Subcutaneous abdominal adipose tissue (tissue), 5 donors: ENCODE data around the gene OR2V2.
A peak's percentile ranks its signal among the peaks of the same experiment; 100 is the strongest.

Experiments used
- H3K27ac ChIP-seq: one replicate; pipeline ENCODE4 v1.7.0; 2013; ENCODE audit warnings: low read depth, mild to moderate bottlenecking, inconsistent platforms, low read length, moderate library complexity
- H3K27me3 ChIP-seq, 5 donors: one replicate each; pipeline ENCODE4 v1.7.0; 2013; ENCODE audit warnings: low read length in 5 of 5, inconsistent platforms in 1 of 5; ENCODE audit not compliant: control insufficient read depth in 5 of 5, insufficient read depth in 4 of 5
- H3K36me3 ChIP-seq, 5 donors: one replicate each; pipeline ENCODE4 v1.7.0; 2013; ENCODE audit warnings: low read length in 5 of 5; ENCODE audit not compliant: control insufficient read depth in 5 of 5, insufficient read depth in 5 of 5
- H3K4me1 ChIP-seq, 5 donors: one replicate each; pipeline ENCODE4 v1.7.0; 2013; ENCODE audit warnings: low read length in 5 of 5, mild to moderate bottlenecking in 3 of 5, moderate library complexity in 1 of 5; ENCODE audit not compliant: control insufficient read depth in 5 of 5, insufficient read depth in 5 of 5
- H3K4me3 ChIP-seq, 5 donors: one replicate each; pipeline ENCODE4 v1.7.0; 2013; ENCODE audit warnings: low read length in 5 of 5, low read depth in 1 of 5
- H3K9ac ChIP-seq, 5 donors: one replicate each; pipeline ENCODE4 v1.7.0; 2013; ENCODE audit warnings: low read length in 5 of 5, mild to moderate bottlenecking in 4 of 5, moderate library complexity in 3 of 5
- H3K9me3 ChIP-seq, 5 donors: one replicate each; pipeline ENCODE4 v1.7.0; 2013; ENCODE audit warnings: low read length in 5 of 5; ENCODE audit not compliant: control insufficient read depth in 5 of 5
- donor health status: healthy.
- donor health status: healthy.
- donor health status: healthy.
- donor health status: healthy.
- donor health status: healthy.

The OR2V2 gene

GRCh38 chr5:181197326-181197951 lies 50.1 kb downstream of the OR2V2 start:
- H3K9me3 ChIP-seq: no peaks in the 10 kb centered on the region

DNA sequence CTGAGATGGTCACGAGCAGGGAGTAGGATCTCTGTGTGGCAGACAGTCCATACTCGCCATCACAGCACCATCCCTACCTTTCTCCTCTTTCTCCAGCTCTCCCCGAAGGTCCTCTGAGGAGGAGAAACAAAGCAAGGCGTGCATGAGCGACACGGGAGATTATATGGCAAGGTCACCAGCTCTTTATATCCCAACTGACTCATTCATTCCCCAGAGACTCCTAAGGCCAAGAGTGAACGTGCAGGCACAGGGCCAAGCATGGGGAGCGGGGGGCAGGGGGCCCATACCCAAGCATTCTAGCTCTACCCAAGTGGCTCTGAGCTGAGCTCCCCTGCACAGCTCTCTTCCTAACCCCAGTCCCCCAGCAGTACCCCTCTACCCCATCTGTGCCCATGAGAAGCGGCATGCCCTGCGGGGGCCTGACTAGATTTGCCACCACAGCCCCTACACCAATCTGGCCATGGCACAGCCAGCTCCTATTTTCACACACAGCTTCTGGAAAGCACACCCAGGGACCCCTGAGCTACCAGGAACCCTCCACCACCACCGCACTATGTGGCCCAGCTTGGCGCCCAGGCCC lies 50.8 kb downstream of the OR2V2 start:
- H3K4me1 ChIP-seq: peaks cover 0 to 5% (median under 1%) of the 10 kb centered on the region in 5 donors
- no peaks in the 10 kb centered on the region for H3K36me3 ChIP-seq
- H3K4me3 ChIP-seq: no peak overlapping the region
- no peaks in the 10 kb centered on the region for H3K9me3 ChIP-seq
- H3K27me3 ChIP-seq: no peaks in the 10 kb centered on the region
- no peak overlapping the region for H3K27ac ChIP-seq
- H3K9ac ChIP-seq: no peak overlapping the region

More at GRCh38 chr5:181197326-181197951, 50.1 kb downstream of the OR2V2 start:
- no peaks in the 10 kb centered on the region for H3K27me3 ChIP-seq
- H3K27ac ChIP-seq: no peak overlapping the region
- H3K4me3 ChIP-seq: no peak overlapping the region
- H3K4me1 ChIP-seq: peaks cover 0 to 6% (median 5%) of the 10 kb centered on the region in 5 donors
- H3K36me3 ChIP-seq: no peaks in the 10 kb centered on the region
- no peak overlapping the region for H3K9ac ChIP-seq

DNA sequence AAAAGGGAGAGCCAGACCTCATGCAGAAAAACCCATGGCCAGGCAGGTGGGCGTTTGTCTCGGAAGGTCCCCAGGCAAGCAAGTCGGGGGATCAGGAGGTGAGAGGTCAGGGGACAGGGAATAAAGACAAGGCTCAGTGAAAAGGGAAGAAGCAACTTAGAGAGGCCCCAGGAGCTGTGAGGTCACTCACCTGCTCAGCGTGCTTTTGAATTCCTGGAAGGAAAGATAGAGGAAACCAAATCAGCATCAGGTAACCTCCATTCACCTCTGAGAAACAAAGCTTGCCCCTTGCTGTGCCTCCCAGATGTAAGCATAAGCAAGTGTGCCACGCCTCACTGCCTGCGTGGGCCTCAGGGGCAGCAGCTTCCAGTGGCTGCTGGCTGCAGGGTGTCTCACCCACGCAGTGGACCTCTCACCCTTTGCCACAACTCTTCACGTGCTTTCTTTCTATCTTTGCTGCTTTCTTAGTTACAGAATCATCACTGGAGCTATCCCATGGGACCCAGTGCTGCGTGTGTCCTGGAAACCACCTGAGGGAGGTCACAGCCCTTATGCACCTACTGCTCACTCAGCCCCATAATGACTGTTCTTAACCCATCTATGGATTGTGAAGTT lies 51.6 kb downstream of the OR2V2 start:
- no peaks in the 10 kb centered on the region for H3K36me3 ChIP-seq
- no peak overlapping the region for H3K27ac ChIP-seq
- no peak overlapping the region for H3K9ac ChIP-seq
- no peaks in the 10 kb centered on the region for H3K9me3 ChIP-seq
- H3K27me3 ChIP-seq: no peaks in the 10 kb centered on the region
- H3K4me3 ChIP-seq: no peak overlapping the region
- H3K4me1 ChIP-seq: peaks cover 0 to 13% (median 9%) of the 10 kb centered on the region in 5 donors

GRCh38 chr5:181199881-181200638 lies 52.7 kb downstream of the OR2V2 start:
- H3K27me3 ChIP-seq: no peaks in the 10 kb centered on the region
- peaks cover 0 to 24% (median 17%) of the 10 kb centered on the region in 5 donors for H3K4me1 ChIP-seq
- no peaks in the 10 kb centered on the region for H3K36me3 ChIP-seq
- H3K27ac ChIP-seq: no peak overlapping the region
- H3K9me3 ChIP-seq: no peaks in the 10 kb centered on the region
- H3K4me3 ChIP-seq: no peak overlapping the region
- H3K9ac ChIP-seq: no peak overlapping the region

- H3K27ac ChIP-seq: no peak overlapping the region
- H3K9ac ChIP-seq: no peak overlapping the region
- H3K9me3 ChIP-seq: no peaks in the 10 kb centered on the region
- H3K4me3 ChIP-seq: no peak overlapping the region
- no peaks in the 10 kb centered on the region for H3K36me3 ChIP-seq
- no peaks in the 10 kb centered on the region for H3K27me3 ChIP-seq
- peaks cover 0 to 31% (median 25%) of the 10 kb centered on the region in 5 donors for H3K4me1 ChIP-seq
Observed at GRCh38 chr5:181200816-181201215, 53.4 kb downstream of the OR2V2 start.

GRCh38 chr5:181203093-181203711 lies 55.8 kb downstream of the OR2V2 start:
- Histone ChIP-seq H3K9ac (no peak overlapping the region), H3K4me3 (peak overlapping the region in 3 of 5 donors; percentile 39 to 80 (median 71)), H3K9me3 (peaks cover 0 to 2% (median 0%) of the 10 kb centered on the region in 5 donors), H3K27ac (peak overlapping the region; percentile 37), H3K36me3 (no peaks in the 10 kb centered on the region), H3K4me1 (peaks cover 3 to 45% (median 35%) of the 10 kb centered on the region in 5 donors), H3K27me3 (no peaks in the 10 kb centered on the region)

DNA sequence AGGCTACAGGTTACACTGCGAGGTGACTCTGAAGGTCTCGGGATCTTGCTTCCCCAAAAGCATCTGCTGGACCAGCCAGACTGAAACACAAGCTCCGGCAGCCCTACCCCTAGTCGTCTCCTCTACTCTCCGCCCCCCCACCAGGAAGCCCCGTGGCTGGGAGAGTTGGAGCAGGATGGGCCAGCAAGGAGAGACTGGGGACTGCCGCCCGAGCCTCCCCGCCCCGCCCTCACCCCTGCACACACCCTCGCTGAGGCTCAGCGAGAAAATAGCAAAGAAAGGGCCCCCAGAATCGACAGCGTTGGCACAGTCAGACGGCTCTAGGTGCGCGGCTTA lies 56.4 kb downstream of the OR2V2 start:
- Histone ChIP-seq H3K9me3 (peaks cover 0 to 4% (median 0%) of the 10 kb centered on the region in 5 donors), H3K36me3 (no peaks in the 10 kb centered on the region), H3K9ac (no peak overlapping the region), H3K4me3 (peak overlapping the region in 4 of 5 donors; percentile 69 to 80 (median 72)), H3K4me1 (peaks cover 3 to 45% (median 35%) of the 10 kb centered on the region in 5 donors), H3K27me3 (no peaks in the 10 kb centered on the region), H3K27ac (peak overlapping the region; percentile 37)

- Histone ChIP-seq H3K4me3 (peak overlapping the region in 4 of 5 donors; percentile 69 to 80 (median 72)), H3K36me3 (no peaks in the 10 kb centered on the region), H3K27ac (no peak overlapping the region), H3K9me3 (peaks cover 0 to 4% (median 0%) of the 10 kb centered on the region in 5 donors), H3K9ac (no peak overlapping the region), H3K27me3 (no peaks in the 10 kb centered on the region), H3K4me1 (peaks cover 3 to 45% (median 35%) of the 10 kb centered on the region in 5 donors)
Observed at GRCh38 chr5:181204113-181204825, 56.9 kb downstream of the OR2V2 start.
